HepG2 (cell line): ENCODE measurements around the gene CLDN4. TPM values are rescaled to one million over a fixed set of nuclear protein-coding genes. Genes with fewer than 3 reads are reported as not detected.

Experiments
- CBFB ChIP-seq: sonication (generic); formaldehyde crosslinking; IDR thresholded peaks from 2 replicates; pipeline ENCODE4 v1.4.0; 2020; ENCODE audit warnings: missing genetic modification reagents
- FOXJ3 ChIP-seq: sonication (generic); formaldehyde crosslinking; IDR thresholded peaks from 2 replicates; pipeline ENCODE4 v1.4.0; 2020; ENCODE audit warnings: missing genetic modification reagents, mild to moderate bottlenecking, borderline replicate concordance
- HMG20A ChIP-seq: IDR thresholded peaks from 2 replicates; pipeline ENCODE4 v1.6.1; 2016; ENCODE audit warnings: borderline replicate concordance
- HNF4G ChIP-seq, 2 experiments: sonication (generic) in 1 of 2; formaldehyde crosslinking in 1 of 2; IDR thresholded peaks; 2 replicates each; pipeline versions ENCODE4 v1.4.0 to v1.6.1; 2011 to 2020; ENCODE audit warnings: borderline replicate concordance in 2 of 2, low read depth in 2 of 2, mild to moderate bottlenecking in 2 of 2, low read length in 1 of 2, missing genetic modification reagents in 1 of 2, moderate library complexity in 1 of 2
- IRF2 ChIP-seq: IDR thresholded peaks from 2 replicates; pipeline ENCODE4 v1.6.1; 2018; ENCODE audit warnings: missing genetic modification reagents, missing compliant biosample characterization
- KDM3A ChIP-seq: IDR thresholded peaks from 2 replicates; pipeline ENCODE4 v1.6.1; 2018; ENCODE audit warnings: low read depth, missing compliant biosample characterization
- KLF12 ChIP-seq: sonication (generic); formaldehyde crosslinking; IDR thresholded peaks from 2 replicates; pipeline ENCODE4 v1.4.0; 2020; ENCODE audit warnings: missing genetic modification reagents, borderline replicate concordance
- KLF15 ChIP-seq: sonication (generic); formaldehyde crosslinking; IDR thresholded peaks from 2 replicates; pipeline ENCODE4 v1.8.1; 2023; ENCODE audit warnings: borderline replicate concordance, mild to moderate bottlenecking, inconsistent platforms, missing genetic modification reagents, mixed read lengths
- MAF1 ChIP-seq: sonication (generic); formaldehyde crosslinking; IDR thresholded peaks from 2 replicates; pipeline ENCODE4 v1.5.0; 2020; ENCODE audit warnings: missing genetic modification reagents, borderline replicate concordance
- REPIN1 ChIP-seq: sonication (generic); formaldehyde crosslinking; IDR thresholded peaks from 2 replicates; pipeline ENCODE4 v1.8.0; 2022; ENCODE audit warnings: missing genetic modification reagents, low read depth, mild to moderate bottlenecking, borderline replicate concordance
- RXRA ChIP-seq: sonication (generic); formaldehyde crosslinking; IDR thresholded peaks from 2 replicates; pipeline ENCODE4 v1.5.1; 2020; ENCODE audit warnings: missing genetic modification reagents
- SMARCE1 ChIP-seq: fragments of 450-650 bp; IDR thresholded peaks from 2 replicates; pipeline ENCODE4 v1.6.1; 2017; ENCODE audit warnings: borderline replicate concordance
- SRF ChIP-seq: IDR thresholded peaks from 2 replicates; pipeline ENCODE4 v1.6.1; 2011; ENCODE audit warnings: mild to moderate bottlenecking, low read depth, low read length, moderate library complexity
- TMF1 ChIP-seq: sonication (generic); formaldehyde crosslinking; IDR thresholded peaks from 2 replicates; pipeline ENCODE4 v1.8.1; 2022; ENCODE audit warnings: low read depth, missing genetic modification reagents
- TP53 ChIP-seq: sonication (generic); formaldehyde crosslinking; conservative IDR thresholded peaks from 2 replicates; pipeline ENCODE4 v1.4.0; 2020; ENCODE audit warnings: missing genetic modification reagents
- ZC3H4 ChIP-seq: sonication (generic); formaldehyde crosslinking; IDR thresholded peaks from 2 replicates; pipeline ENCODE4 v1.4.0; 2020; ENCODE audit warnings: missing genetic modification reagents, borderline replicate concordance
- ZFP62 ChIP-seq: sonication (generic); formaldehyde crosslinking; IDR thresholded peaks from 2 replicates; pipeline ENCODE4 v1.4.0; 2020; ENCODE audit warnings: missing genetic modification reagents
- ZNF3 ChIP-seq: IDR thresholded peaks from 2 replicates; pipeline ENCODE4 v1.7.0; 2017; ENCODE audit warnings: inconsistent platforms
- ZNF326 ChIP-seq: sonication (generic); formaldehyde crosslinking; IDR thresholded peaks from 2 replicates; pipeline ENCODE4 v1.4.0; 2020; ENCODE audit warnings: missing genetic modification reagents, borderline replicate concordance
- ZNF678 ChIP-seq: sonication (generic); formaldehyde crosslinking; IDR thresholded peaks from 2 replicates; pipeline ENCODE4 v1.4.0; 2020; ENCODE audit warnings: mild to moderate bottlenecking, missing genetic modification reagents
- ZNF75D ChIP-seq: sonication (generic); formaldehyde crosslinking; IDR thresholded peaks from 2 replicates; pipeline ENCODE4 v1.8.1; 2023; ENCODE audit warnings: missing genetic modification reagents, mild to moderate bottlenecking, borderline replicate concordance
- polyA plus RNA-seq, 8 experiments: library from polyadenylated mRNA; depleted of rRNA in 3 of 8; stranded (reverse) in 7 of 8; unstranded in 1 of 8; fragments of >200 nt; fragmentation: Illumina TruSeq in 4 of 8; extraction: Trizol in 4 of 8; gene quantifications; 2 replicates each; pipeline versions ENCODE4 v1.2.1 to v1.2.3, GENCODE V29; 2011 to 2016; ENCODE audit warnings: low read depth in 4 of 8, missing spikeins in 1 of 8, mixed read lengths in 1 of 8; ENCODE audit not compliant: insufficient read depth in 1 of 8
- total RNA-seq, 5 experiments: library from RNA; depleted of rRNA; stranded (reverse); fragments of >200 nt; fragmentation: Illumina TruSeq; extraction: Trizol; gene quantifications; 2 replicates each; pipeline ENCODE4 v1.2.3, GENCODE V29; 2016; ENCODE audit warnings: low read depth in 1 of 5
- TF ChIP-seq, protein P1 (sequence below): sonication (generic); formaldehyde crosslinking; IDR thresholded peaks from 2 replicates; pipeline ENCODE4 v1.5.1; 2020; ENCODE audit warnings: mild to moderate bottlenecking, missing genetic modification reagents, moderate library complexity
- TF ChIP-seq, protein P2 (sequence below): IDR thresholded peaks from 2 replicates; pipeline ENCODE4 v1.6.1; 2016; ENCODE audit warnings: mild to moderate bottlenecking
- TF ChIP-seq, protein P3 (sequence below): sonication (generic); formaldehyde crosslinking; IDR thresholded peaks from 2 replicates; pipeline ENCODE4 v1.5.1; 2020; ENCODE audit warnings: missing genetic modification reagents, mild to moderate bottlenecking, borderline replicate concordance

Gene CLDN4
- total and polyA plus RNA-seq, 2 of the 13 experiments (the other 11 are each of a cell fraction or from before 2014, with no cell fraction given): 28.2 to 35.7 TPM

DNA sequence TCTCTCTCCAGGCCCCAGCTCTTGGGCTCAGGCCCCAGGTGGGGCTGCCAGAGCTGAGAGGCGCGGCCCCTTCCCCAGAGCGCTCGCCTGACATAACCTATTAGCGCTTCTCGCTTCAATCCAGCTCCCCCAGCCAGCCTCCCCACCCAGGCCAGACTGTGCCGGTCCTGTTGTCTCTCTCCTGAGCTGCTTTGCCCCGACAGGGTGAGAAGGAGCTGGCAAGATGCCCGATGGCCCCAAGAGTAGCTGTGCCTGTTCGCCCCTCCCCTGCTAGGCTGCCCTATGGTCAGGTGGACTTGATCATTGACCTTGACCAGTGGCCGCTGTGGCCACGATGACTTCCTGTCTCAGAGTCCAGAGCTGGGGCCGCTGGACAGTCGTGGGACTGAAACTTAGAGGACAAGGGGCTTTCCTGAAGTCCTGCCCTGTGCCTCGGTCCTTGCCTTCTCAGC, 39.3 kb downstream of the CLDN4 start (continued):
- TF ChIP-seq, protein P1, sequence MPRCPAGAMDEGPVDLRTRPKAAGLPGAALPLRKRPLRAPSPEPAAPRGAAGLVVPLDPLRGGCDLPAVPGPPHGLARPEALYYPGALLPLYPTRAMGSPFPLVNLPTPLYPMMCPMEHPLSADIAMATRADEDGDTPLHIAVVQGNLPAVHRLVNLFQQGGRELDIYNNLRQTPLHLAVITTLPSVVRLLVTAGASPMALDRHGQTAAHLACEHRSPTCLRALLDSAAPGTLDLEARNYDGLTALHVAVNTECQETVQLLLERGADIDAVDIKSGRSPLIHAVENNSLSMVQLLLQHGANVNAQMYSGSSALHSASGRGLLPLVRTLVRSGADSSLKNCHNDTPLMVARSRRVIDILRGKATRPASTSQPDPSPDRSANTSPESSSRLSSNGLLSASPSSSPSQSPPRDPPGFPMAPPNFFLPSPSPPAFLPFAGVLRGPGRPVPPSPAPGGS (CRISPR knock-in tag): no peak
- TF ChIP-seq ZNF326 (CRISPR knock-in tag): no peak
- TF ChIP-seq FOXJ3 (CRISPR knock-in tag): no peak
- TF ChIP-seq KLF15: no peak
- TF ChIP-seq KLF12 (CRISPR knock-in tag): no peak
- TF ChIP-seq IRF2 (CRISPR knock-in tag): peak; percentile 45; the same call in 1 of the 2 replicates
- no peak for TF ChIP-seq TP53
- peak; percentile 96 for TF ChIP-seq RXRA (CRISPR knock-in tag)
- no peak for TF ChIP-seq ZNF75D
- peak; percentile 50; the same call in 1 of the 2 replicates for TF ChIP-seq REPIN1
- TF ChIP-seq, protein P2, sequence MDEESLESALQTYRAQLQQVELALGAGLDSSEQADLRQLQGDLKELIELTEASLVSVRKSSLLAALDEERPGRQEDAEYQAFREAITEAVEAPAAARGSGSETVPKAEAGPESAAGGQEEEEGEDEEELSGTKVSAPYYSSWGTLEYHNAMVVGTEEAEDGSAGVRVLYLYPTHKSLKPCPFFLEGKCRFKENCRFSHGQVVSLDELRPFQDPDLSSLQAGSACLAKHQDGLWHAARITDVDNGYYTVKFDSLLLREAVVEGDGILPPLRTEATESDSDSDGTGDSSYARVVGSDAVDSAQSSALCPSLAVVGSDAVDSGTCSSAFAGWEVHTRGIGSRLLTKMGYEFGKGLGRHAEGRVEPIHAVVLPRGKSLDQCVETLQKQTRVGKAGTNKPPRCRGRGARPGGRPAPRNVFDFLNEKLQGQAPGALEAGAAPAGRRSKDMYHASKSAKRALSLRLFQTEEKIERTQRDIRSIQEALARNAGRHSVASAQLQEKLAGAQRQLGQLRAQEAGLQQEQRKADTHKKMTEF (CRISPR knock-in tag): peak; percentile 79
- no peak for TF ChIP-seq ZC3H4 (CRISPR knock-in tag)
- TF ChIP-seq, protein P3, sequence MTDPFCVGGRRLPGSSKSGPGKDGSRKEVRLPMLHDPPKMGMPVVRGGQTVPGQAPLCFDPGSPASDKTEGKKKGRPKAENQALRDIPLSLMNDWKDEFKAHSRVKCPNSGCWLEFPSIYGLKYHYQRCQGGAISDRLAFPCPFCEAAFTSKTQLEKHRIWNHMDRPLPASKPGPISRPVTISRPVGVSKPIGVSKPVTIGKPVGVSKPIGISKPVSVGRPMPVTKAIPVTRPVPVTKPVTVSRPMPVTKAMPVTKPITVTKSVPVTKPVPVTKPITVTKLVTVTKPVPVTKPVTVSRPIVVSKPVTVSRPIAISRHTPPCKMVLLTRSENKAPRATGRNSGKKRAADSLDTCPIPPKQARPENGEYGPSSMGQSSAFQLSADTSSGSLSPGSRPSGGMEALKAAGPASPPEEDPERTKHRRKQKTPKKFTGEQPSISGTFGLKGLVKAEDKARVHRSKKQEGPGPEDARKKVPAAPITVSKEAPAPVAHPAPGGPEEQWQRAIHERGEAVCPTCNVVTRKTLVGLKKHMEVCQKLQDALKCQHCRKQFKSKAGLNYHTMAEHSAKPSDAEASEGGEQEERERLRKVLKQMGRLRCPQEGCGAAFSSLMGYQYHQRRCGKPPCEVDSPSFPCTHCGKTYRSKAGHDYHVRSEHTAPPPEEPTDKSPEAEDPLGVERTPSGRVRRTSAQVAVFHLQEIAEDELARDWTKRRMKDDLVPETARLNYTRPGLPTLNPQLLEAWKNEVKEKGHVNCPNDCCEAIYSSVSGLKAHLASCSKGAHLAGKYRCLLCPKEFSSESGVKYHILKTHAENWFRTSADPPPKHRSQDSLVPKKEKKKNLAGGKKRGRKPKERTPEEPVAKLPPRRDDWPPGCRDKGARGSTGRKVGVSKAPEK (CRISPR knock-in tag): 0 out of 2 replicates have a peak, but pooled peaks have one; percentile 58
- TF ChIP-seq CBFB (CRISPR knock-in tag): peak; percentile 76
- no peak for TF ChIP-seq MAF1 (CRISPR knock-in tag)
- TF ChIP-seq ZNF678 (CRISPR knock-in tag): no peak
- peak; percentile 28; the same call in 1 of the 2 replicates for TF ChIP-seq TMF1
- TF ChIP-seq HNF4G (IDR thresholded peaks at IDR 0.05; ENCODE audit: borderline replicate concordance, low read depth, low read length): peak; percentile 89
- TF ChIP-seq HNF4G (CRISPR knock-in tag; IDR thresholded peaks at IDR 0.05; ENCODE audit: borderline replicate concordance, low read depth): peak; percentile 91; the same call in 1 of the 2 replicates
- TF ChIP-seq SRF: no peak
- TF ChIP-seq ZFP62 (CRISPR knock-in tag): no peak
- TF ChIP-seq KDM3A (CRISPR knock-in tag): peak; percentile 42; the same call in 1 of the 2 replicates
- TF ChIP-seq SMARCE1: no peak
- TF ChIP-seq HMG20A (CRISPR knock-in tag): peak; percentile 67; the same call in 1 of the 2 replicates
- TF ChIP-seq ZNF3 (CRISPR knock-in tag): no peak
